COLO829 (cell line): Measurements from ENCODE around the gene STAG1.
"Not testable (repeated sequence)": the region's sequence is repeated elsewhere in the genome, so short reads cannot be mapped to it uniquely, and the experiment has no call there.

Source experiments
- DNase-seq: peaks from one replicate; pipeline ENCODE4 v3.0.0; 2012; ENCODE audit warnings: low spot score

The STAG1 gene

DNA sequence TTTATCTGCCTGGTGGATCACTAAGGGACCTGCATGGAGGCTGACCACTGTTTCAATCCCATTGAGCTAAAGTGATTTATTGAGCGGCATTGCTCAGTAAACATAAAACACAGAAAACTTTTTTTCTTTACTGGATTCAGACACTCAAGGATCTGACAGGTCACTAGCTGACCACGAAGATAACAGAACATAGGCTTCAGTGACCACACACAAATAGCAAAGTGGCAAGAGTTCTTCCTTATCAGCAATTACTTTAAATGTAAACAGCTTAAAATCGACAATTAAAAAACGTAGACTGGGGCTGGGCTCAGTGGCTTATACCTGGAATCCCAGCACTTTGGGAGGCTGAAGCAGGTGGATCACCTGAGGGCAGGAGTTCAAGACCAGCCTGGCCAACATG is 48.7 kb downstream of the STAG1 start:
- no peak for DNase-seq

DNA sequence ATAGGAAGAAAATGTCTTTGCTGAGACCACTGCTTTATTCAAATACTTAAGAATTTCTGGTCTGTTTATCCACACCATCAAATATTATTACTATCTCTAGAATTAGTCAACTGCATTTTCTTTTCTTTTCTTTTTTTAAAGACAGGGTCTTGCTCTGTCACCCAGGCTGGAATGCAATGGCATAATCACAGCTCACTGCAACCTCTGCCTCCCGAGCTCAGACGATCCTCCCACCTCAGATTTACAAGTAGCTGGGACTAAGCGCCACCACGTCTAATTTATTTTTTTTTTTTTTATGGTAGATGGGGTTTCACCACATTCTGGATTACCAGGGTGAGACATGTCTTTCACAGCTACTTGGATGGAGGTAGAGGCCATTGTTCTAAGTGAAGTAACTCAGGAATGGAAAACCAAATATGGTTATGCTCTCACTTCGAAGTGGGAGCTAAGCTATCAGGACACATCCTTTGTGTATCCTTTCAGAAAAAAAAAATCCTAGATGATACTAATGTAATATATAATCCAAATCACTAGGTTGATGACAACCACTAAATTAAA is 52.8 kb downstream of the STAG1 start:
- no peak for DNase-seq

DNA sequence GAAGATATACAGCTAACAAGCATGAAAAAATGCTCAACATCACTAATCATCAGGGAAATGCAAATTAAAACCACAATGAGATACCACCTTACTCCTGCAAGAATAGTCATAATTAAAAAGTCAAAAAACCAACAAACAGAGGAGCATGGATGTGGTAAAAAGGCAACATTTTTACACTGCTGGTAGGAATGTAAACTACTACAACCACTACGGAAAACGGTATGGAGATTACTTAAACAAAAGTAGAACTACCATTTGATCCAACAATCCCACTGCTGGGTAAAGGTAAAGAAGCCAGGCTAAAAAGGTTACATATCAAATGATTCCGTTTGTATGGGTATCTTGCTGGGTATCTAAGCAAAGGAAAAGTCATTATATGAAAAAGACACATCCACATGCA is 53.8 kb downstream of the STAG1 start:
- no peak for DNase-seq

DNA sequence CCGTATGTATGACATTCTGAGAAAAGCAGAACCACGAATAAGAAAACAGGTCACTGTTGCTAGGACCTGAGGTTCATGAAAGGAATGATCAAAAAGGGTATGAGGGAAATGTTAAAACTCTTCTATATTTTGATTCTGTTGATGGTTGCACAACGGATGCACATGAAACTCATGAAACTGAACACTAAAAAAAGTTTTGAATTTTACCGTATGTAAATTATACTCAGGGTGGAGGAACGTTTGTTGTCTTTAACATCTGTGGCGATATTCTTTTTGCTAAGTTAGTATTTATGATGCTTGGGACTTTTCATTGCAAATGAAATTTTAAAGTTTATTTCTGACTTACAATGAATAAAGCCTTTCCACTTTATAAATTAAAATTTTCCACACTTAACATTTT is 55.4 kb downstream of the STAG1 start:
- no peak for DNase-seq

DNA sequence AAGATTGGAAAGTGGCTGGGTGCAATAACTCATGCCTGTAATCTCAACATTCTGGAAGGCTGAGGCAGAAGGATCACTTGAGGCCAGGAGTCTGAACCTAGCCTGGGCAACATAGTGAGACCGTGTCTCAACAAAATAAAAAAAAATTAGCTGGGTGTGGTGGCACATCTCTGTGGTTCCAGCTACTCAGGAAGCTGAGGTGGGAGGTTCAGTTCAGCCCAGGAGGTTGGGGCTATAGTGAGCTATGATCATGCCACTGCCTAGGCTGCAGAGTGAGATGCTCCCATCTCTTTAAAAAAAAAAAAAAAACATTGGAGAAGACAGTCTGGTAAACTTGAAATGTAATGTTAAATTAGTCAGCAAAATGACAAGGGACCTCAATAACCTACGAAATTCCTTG is 57.9 kb downstream of the STAG1 start:
- DNase-seq: no peak

DNA sequence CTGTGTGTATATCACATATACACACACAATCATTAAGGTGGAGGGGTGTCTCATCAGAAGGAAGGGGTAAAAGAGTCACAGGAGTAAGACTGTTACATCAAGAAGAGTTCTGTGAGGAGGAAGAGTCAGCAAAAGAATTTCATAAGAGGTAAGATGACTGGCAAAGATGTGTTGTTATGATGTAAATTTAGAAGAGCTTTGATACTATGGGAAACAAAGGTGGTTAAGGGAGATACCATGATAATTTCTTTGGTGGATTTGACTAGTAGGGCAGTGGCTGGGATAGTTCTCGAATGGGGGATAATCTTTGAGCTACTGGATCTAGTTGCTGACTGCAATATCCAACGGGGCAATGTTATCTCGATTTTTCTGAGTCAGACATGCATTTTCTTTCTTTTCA is 61.6 kb downstream of the STAG1 start:
- DNase-seq: no peak

DNA sequence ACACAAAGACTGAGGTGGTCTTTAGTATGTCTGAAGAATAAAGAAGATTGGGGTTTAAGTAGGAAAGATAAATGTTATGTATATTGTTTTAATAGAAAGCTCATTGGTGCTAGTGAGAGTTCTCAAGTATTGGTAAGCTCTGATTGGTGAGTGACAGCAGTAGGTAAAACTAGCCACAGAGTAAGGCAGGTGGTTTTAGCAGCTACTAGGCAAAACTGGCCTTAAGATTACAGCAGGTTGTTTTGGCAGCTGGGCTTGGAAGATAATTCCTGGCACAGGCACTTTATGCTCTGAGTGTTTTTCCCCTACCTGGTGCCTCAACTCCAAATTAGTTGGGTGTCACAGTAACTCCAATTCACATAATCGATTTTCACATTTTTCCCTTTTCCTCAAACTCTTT is 66.3 kb downstream of the STAG1 start:
- no peak for DNase-seq

DNA sequence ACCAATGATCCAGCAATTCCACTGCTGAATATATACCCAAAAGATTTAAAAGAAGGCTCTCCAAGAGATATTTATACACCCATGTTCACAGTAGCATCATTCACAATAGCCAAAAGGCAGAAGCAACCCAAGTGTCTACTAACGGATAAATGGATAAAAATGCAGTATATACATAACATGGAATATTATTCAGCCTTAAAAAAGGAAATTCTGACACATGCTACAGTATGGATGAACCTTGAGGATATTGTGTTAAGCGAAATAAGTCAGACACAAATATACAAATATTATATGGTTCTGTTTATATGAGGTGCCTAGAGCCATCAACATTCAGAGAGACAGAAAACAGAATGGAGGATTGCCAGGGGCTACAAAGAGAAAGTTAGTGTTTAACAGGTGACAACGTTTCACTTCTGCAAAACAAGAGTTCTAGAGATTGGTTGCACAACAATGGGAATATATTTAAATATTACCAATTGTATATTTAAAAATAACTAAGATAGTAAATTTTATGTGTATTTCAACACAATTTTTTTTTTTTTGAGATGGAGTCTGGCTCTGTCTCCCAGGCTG is 69.4 kb downstream of the STAG1 start:
- no peak for DNase-seq

DNA sequence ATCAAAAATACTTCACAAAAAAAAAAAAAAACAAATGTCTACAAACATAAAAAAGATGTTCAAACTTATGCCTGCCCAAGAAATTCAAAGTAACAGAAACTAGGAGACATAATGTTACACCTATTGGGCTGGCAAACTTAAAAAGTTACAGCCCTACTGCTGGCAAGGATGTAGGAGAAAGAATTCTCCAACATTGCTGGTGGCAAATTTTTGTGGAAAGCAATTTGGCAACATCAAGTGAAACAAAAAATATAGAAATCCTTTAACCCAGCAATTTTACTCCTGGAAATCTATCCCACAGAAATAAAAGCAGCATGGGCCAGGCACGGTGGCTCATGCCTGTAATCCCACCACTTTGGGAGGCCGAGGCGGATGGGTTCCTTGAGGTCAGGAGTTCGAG is 73.2 kb downstream of the STAG1 start:
- no peak for DNase-seq

DNA sequence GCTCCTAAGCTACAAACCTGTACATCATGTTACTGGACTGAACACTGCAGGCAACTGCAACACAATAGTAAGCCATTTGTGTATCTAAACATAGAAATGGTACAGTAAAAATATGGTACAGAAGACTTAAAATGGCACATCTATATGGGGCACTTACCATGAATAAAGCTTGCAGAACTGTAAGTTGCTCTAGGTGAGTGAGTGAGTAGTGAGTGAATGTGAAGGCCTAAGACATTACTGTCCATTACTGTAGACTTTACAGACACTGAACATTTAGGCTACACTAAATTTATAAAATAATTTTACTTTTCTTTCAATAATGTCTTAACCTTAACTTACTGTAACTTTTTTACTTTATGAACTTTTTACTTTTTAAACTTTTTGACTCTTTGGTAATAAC is 76.2 kb downstream of the STAG1 start:
- no peak for DNase-seq

DNA sequence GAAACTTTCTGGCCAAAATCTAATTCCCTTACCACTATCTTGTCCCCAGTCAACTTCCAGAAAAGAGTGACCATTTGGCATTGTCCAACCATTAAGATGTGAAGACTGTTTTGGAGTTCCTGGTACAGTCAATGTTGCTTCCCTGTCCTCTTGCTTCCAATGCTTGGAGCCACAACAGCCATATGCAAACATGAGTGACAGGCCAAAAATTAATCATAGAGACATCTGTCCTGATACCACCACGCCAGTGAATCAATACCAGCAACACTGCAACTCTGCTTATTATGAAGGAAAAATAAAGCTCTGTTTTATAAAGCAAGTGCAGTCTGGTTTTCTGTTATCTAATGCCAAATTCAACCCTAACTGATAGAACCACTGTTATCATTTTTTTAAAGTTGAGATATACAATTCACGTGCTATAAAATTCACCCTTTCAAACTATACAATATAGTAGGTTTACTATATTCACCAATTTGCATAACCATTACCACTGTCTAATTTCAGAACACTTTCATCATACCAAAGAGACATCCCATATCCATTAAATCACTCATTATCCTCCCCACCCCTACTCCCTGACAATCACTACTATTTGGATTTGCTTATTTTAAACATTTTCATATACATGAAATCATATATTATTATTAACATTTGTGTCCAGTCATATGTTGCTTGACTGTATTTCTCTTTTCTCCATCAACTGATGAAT is 76.9 kb downstream of the STAG1 start:
- no peak for DNase-seq

DNA sequence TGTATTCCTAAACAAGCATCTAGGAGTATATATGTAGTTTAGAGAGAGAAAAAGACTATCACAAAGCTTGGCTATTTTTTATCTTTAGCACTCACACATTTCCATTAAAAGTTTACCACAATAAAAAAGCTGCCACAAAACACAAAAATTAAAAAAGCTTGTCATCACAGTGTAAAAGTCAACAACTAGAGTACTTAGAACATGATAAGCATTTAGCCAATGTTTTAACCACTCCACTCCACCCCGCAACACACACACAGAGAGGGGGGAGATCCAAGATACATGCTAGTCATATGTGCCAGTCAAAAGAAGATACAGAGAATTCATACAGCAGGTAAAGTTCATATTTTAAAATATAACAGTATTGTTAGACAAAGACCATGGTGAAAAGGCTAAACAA is 79.7 kb downstream of the STAG1 start:
- DNase-seq: no peak

DNA sequence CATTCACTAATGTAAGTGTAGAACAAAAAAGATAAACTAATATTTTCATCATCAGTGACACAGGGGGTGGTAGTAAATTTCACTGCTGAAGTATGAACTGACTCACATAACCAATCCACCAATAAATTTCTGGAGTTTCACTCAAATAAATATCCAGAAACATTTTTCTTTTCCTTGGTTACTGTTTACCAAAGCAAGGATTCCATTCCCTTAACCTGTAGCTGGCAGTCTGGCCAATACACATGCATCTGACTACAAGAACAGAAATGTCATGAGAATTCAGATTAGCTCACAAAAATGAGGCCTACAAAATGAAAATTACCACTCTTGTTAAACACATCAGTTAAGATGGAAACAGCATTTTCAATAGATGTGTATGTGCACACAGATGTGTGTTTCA is 80.3 kb downstream of the STAG1 start:
- no peak for DNase-seq

DNA sequence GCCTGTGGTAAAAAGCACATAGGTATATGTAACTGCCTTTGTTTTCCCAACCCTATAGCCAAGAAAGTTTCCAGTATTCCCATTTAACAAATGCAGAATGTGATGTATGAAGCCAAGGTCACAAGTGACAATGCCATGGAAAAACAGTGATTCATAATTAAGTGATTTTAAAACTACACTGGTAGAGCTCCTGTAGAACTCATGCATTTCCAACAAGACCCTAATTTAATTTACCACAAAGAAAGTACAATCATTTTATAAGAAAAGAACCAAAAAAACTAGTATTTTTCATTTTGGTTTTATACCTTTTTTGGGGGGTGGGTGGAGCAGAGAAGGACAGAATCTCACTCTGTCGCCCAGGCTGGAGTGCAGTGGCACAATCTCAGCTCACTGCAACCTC is 82.0 kb downstream of the STAG1 start:
- no peak for DNase-seq

DNA sequence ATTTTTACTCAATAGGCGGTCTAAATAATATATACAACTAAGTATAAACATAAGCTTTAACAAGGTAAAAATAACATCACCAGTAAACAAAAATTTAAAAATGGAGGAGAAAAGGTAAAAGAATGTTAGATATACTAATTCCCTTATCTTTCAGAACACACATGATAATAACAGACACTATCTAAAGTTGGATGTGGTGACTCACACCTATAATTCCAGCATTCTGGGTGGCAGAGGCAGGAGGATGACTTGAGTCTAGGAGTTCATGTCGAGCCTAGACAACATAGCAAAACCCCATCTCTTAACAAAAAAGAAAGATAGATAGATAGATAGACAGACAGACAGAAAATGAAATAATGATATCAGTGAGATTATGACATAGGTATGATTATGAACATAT is 85.1 kb downstream of the STAG1 start:
- no peak for DNase-seq

DNA sequence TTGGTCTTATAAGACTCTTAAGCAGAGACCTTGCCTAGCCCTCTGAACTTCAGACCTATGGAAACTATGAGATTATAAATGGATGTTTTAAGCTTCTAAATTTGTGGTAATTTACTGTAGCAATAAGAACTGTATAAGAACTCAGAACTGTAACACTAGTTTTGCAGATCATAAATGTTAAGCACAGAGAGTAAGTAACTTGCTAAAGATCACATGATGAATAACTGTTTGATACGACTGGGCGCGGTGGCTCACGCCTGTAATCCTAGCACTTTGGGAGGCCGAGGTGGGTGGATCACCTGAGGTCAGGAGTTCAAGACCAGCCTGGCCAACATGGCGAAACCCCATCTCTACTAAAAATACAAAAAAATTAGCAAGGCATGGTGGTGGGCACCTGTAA is 85.9 kb downstream of the STAG1 start:
- DNase-seq: not testable (repeated sequence)

DNA sequence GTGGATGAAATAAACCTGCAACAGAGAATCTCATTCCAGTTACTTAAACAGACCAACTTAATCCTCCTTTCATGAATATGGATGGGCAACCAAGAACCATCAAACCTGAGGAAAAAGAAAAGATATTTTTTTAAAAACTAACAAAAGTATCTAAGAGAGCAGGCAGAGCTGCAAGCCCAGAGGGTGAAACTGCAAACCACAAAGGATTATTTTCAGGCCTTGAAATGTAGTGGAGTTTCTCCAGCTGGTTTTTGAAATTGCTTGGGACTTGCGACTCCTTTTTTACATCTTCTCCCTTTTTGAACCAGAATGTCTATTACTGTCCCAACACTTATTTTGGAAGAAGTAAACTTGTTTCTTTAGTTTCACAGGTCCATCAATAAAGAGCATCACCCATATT is 87.4 kb downstream of the STAG1 start:
- DNase-seq: no peak

DNA sequence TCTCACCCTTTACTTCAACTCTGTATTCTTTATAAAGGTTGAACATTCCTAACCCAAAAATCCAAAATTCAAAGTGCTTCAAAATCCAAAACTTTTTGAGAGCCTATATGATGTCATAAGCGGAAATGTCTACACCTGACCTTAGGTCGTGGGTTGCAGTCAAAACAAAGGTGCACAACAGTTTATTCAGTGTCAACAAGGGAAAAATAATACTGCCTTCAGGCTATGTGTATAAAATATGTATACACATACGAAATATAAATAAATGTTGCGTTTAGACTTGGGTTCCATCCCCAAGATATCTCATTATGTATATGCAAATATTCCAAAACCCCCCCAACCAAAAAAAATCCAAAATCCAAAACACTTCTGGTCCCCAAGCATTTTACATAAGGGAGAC is 90.9 kb downstream of the STAG1 start:
- DNase-seq: no peak

DNA sequence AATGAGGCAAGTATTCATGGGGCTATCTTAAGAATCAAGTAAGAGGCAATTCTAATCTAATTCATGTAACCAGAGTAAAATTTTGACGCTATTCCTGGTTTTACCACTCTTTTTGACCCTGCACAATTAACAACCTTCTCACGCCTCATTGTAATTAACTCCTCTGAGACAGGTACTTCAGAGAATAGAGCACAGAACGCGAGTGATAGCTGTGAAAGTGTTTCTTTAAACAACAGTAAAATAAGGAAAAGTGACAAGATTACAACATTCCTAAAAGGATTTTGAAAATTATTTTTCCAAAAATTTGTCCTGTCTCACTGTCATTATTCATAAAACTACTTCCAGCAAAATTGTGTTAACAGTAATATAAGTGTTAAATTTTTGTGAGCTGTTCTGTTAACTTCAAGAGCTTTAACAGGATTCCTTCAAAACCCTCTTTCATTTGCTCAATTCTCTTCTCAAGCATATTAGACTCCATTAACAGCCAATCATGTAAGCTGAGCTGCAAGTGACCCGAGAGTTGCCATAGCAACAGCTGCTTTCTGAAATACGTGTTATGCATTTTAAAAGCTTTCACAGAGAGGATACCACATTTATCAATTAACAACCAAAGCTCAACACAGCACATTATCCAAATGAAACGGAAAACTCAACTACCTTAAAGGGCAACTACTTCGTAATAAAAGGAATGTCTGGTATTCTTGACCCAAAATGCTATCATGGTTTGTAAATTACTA is 93.1 kb downstream of the STAG1 start:
- DNase-seq: no peak

DNA sequence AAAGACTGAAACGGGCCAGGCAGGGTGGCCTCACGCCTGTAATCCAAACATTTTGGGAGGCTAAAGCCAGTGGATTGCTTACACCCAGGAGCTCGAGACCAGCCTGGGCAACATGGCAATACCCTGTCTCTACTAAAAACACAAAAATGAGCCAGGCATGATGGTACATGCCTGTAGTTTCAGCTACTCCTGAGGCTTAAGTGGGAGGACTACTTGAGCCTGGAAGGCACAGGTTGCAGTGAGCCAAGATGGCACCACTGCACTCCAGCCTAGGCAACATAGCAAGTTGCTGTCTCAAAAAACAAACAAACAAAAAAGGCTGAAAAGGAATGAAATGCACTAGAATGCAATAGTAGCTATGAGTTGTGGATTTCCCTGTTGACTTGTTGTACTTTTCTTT is 94.7 kb downstream of the STAG1 start:
- DNase-seq: no peak

DNA sequence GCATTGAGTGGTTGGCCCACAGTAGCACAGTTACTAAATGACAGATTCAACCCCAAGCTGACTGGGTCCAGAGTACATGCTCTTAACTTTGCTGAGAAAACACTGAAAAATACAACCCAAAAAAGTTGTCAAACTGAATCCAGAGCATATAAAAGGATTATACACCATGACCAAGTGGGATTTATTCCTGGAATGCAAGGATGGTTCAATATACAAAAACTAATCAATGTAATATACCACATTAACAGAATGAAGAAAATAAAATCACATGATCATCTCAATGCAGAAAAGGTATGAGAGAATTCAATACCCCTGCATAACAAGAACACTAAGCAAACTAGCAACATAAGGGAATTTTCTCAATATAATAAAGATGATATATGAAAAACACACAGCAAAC is 98.5 kb downstream of the STAG1 start:
- DNase-seq: no peak

DNA sequence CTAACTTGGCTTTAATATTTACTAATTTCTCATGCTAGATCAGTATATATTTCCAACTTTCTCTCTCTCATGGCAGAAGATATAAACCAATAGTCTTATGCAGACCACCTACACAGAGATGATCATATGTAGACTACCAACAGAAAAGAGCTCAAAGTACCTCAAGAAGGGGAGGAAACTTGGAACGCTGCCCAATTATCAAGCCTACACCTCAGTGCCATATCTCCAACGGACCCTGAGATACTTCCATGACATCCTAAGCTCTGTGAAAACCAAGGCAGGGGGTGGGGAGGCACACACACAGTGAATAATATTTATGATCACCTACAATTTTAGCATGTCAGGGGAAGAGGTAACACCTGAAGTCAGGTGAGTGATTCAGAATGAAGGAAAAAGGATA is 100.6 kb downstream of the STAG1 start:
- no peak for DNase-seq

DNA sequence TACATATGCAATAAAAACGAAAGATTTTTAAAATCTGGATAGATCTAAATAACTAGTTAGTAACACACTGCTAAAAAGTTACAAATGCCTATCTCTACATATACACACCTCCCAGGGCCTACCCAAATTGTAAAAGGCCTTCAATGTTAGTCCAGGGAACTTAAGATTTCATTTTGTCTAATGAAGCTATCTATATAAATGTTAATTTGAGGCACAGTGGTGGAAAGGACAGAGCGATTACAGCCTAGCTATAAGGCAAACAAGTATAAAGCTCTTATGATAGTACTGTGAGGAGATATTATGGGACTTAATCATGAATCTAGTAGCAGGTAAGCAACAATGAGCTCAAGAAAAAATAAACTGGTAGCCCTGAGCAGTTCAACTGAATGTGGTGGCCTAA is 101.7 kb downstream of the STAG1 start:
- no peak for DNase-seq
